Heart right ventricle (tissue), 16 donors: Measurements from ENCODE around the gene LAMA1. TPM values are rescaled to one million over a fixed set of nuclear protein-coding genes. Genes with fewer than 3 reads are reported as not detected.

Experiments used
- ATAC-seq, 8 donors: fragments of 200-7000 bp; cut with Tn5 transposase; one replicate each; pipeline ENCODE4 v1.9.1; 2020; ENCODE audit warnings: mild to moderate bottlenecking in 8 of 8, moderate library complexity in 8 of 8, moderate number of reproducible peaks in 1 of 8
- DNase-seq, 2 donors: peaks; one replicate each; pipeline ENCODE4 v3.0.0-alpha.2; 2020
- H3K27ac ChIP-seq, 10 donors: fragments of 200-600 bp; sonication (generic) in 2 of 10; one replicate each; pipeline versions ENCODE4 v1.5.0 to v1.8.0; 2020 to 2022; ENCODE audit warnings: mild to moderate bottlenecking in 3 of 10
- H3K27me3 ChIP-seq, 7 donors: fragments of 200-600 bp; one replicate each; pipeline ENCODE4 v1.8.0; 2021 to 2022; ENCODE audit warnings: mild to moderate bottlenecking in 2 of 7
- H3K36me3 ChIP-seq, 9 donors: fragments of 200-600 bp; sonication (generic) in 1 of 9; one replicate each; pipeline versions ENCODE4 v1.5.0 to v1.8.0; 2020 to 2022; ENCODE audit warnings: mild to moderate bottlenecking in 2 of 9
- H3K4me1 ChIP-seq, 9 donors: fragments of 200-600 bp; sonication (generic) in 1 of 9; one replicate each; pipeline versions ENCODE4 v1.5.0 to v1.8.0; 2020 to 2022; ENCODE audit warnings: mild to moderate bottlenecking in 4 of 9
- H3K4me3 ChIP-seq, 10 donors: fragments of 200-600 bp; sonication (generic) in 2 of 10; one replicate each; pipeline versions ENCODE4 v1.5.0 to v1.8.0; 2020 to 2022; ENCODE audit warnings: mild to moderate bottlenecking in 7 of 10, moderate library complexity in 2 of 10
- H3K9me3 ChIP-seq, 11 donors: fragments of 200-600 bp in 10 of 11; sonication (generic) in 2 of 11; one replicate each; pipeline versions ENCODE4 v1.5.0 to v1.8.0; 2013 to 2022; ENCODE audit warnings: mild to moderate bottlenecking in 2 of 11, control low read depth in 1 of 11, moderate library complexity in 1 of 11
- WGBS, 2 donors: extraction: QIAGEN DNeasy Blood & Tissue Kit; methylation state at CpG; one replicate each; pipeline ENCODE4 v1.1.7; 2013; ENCODE audit warnings: inconsistent platforms in 1 of 2; 5-methylcytosine and 5-hydroxymethylcytosine counted together
- intact Hi-C, 10 donors: fragments of 100-400 bp; cut with DNase I; formaldehyde crosslinking; loops; one replicate each; pipeline versions ENCODE4 v1.11.1 to v1.14.2; 2022
- polyA plus RNA-seq, 2 donors: library from polyadenylated mRNA; stranded (reverse); fragments of 200-250 nt; gene quantifications; one replicate each; pipeline ENCODE4 v1.2.3, GENCODE V29; 2013
- total RNA-seq, 10 donors: library from RNA; stranded (reverse); fragmentation: NEBNext Ultra II Directional in 3 of 10; extraction: Animal tissue kit (Norgen Biotek cat#: 25700) in 3 of 10; gene quantifications; one replicate each; pipeline versions ENCODE4 v1.2.1 to v1.2.4, GENCODE V29; 2021 to 2023
- TF ChIP-seq, protein P1 (sequence below), 9 donors: fragments of 200-600 bp; sonication (generic) in 2 of 9; IDR thresholded peaks; one replicate each; pipeline versions ENCODE4 v1.5.0 to v1.8.0; 2021 to 2022; ENCODE audit warnings: antibody characterized with exemption in 9 of 9, mild to moderate bottlenecking in 5 of 9, moderate library complexity in 1 of 9
- donor health status: Arrhythmogenic right ventricular cardiomyopathy.
- donor health status: ischemic (EF 13 %, LVEDD 7.1; RV severe dilation, severe dysfunction).
- donor health status: healthy with polysubstance abuse.
- donor health status: DM: no; HTN: yes; CAD: no.
- donor health status: DM: no; HTN: no; CAD: no.
- donor health status: ischemic (EF 25% LVEDD 6.9; RV normal size, moderate dysfunction).
- donor health status: ischemic (EF 25% LVEDD 5.7; RV mildly dilated, moderate dysfunction).
- donor health status: healthy.
- donor health status: DM: yes; HTN: yes; CAD: no.
- donor health status: Ischemic cardiomyopathy.
- donor health status: ischemic (EF 35%, LVEDD 5.7; RV mildly dilated, moderate dysfunction).
- donor health status: nonischemic (EF 11% LVEDD 7.7; RV severe dilation, severe dysfunction).
- donor health status: DM: yes; HTN: yes; CAD: no.
- donor health status: PGD.
- donor health status: ischemic (EF 29% LVEDD 5.4; RV normal size, mild dysfunction).
- donor health status: nonischemic (EF 23%, LVEDD 6.1; RV moderate dilation, normal function).

Gene LAMA1
- total and polyA plus RNA-seq, 12 donors, result 0.05 to 0.82 (median 0.13) TPM; not detected in 4

DNA sequence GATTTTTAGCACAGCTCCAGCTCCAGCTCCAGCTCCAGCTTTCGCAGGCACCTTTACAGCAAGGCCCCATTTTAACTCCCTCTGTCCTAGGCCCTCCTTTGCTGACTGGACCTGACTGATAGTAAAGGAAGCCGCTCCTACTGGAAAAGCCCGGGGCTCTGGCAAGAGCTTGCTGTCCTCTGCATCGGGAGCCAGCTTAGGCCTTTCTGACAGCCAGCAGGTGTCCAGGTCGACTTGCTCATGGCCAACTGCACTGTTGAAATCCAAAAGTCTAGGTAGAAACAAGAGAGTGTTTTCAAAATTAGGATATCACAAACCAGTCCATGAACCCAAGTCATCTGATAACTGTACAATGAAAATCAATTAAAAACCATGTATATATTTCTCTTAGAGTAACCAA lies 161.1 kb downstream of the LAMA1 start:
- no peak for ATAC-seq
- Histone ChIP-seq H3K27me3 (peaks cover 0 to 8% (median 0%) of the 10 kb centered on the region in 7 donors), H3K4me3 (no peak overlapping the region), H3K36me3 (no peaks in the 10 kb centered on the region), H3K4me1 (no peaks in the 10 kb centered on the region), H3K9me3 (peaks cover 0 to 7% (median 0%) of the 10 kb centered on the region in 11 donors), H3K27ac (no peak overlapping the region)
- no peak for DNase-seq
- 86 to 89% methylated on average over 5 of the region's 5 CpGs for WGBS, 2 donors
- TF ChIP-seq, protein P1, sequence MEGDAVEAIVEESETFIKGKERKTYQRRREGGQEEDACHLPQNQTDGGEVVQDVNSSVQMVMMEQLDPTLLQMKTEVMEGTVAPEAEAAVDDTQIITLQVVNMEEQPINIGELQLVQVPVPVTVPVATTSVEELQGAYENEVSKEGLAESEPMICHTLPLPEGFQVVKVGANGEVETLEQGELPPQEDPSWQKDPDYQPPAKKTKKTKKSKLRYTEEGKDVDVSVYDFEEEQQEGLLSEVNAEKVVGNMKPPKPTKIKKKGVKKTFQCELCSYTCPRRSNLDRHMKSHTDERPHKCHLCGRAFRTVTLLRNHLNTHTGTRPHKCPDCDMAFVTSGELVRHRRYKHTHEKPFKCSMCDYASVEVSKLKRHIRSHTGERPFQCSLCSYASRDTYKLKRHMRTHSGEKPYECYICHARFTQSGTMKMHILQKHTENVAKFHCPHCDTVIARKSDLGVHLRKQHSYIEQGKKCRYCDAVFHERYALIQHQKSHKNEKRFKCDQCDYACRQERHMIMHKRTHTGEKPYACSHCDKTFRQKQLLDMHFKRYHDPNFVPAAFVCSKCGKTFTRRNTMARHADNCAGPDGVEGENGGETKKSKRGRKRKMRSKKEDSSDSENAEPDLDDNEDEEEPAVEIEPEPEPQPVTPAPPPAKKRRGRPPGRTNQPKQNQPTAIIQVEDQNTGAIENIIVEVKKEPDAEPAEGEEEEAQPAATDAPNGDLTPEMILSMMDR (IDR thresholded peaks at IDR 0.05), result no peak
- intact Hi-C loops, result no loop called here

GRCh38 chr18:6955304-6955703 lies 162.3 kb downstream of the LAMA1 start:
- Histone ChIP-seq H3K4me3 (no peak overlapping the region), H3K4me1 (no peaks in the 10 kb centered on the region), H3K36me3 (no peaks in the 10 kb centered on the region), H3K27me3 (peaks cover 0 to 8% (median 0%) of the 10 kb centered on the region in 7 donors), H3K27ac (no peak overlapping the region), H3K9me3 (peaks cover 0 to 6% (median 0%) of the 10 kb centered on the region in 11 donors)
- TF ChIP-seq, protein P1 (IDR thresholded peaks at IDR 0.05), result no peak
- intact Hi-C loops, result no loop called here
- no peak for ATAC-seq
- DNase-seq, result no peak
- WGBS, 2 donors, result 95 to 97% methylated on average over 18 of the region's 18 CpGs

- Histone ChIP-seq H3K4me3 (no peak overlapping the region), H3K27me3 (peaks cover 0 to 8% (median 0%) of the 10 kb centered on the region in 7 donors), H3K27ac (no peak overlapping the region), H3K9me3 (no peaks in the 10 kb centered on the region), H3K36me3 (no peaks in the 10 kb centered on the region), H3K4me1 (no peaks in the 10 kb centered on the region)
- intact Hi-C loops, result no loop called here
- ATAC-seq (no peak), DNase-seq (no peak)
- 83 to 86% methylated on average over 4 of the region's 4 CpGs for WGBS, 2 donors
- TF ChIP-seq, protein P1 (IDR thresholded peaks at IDR 0.05), result no peak
Observed at GRCh38 chr18:6954501-6954900, 163.1 kb downstream of the LAMA1 start.

- H3K36me3 ChIP-seq, result no peaks in the 10 kb centered on the region
- no peak overlapping the region for H3K4me3 ChIP-seq
- H3K9me3 ChIP-seq, result no peaks in the 10 kb centered on the region
- H3K27me3 ChIP-seq, result peaks cover 0 to 19% (median 4%) of the 10 kb centered on the region in 7 donors
- no peaks in the 10 kb centered on the region for H3K4me1 ChIP-seq
- H3K27ac ChIP-seq, result no peak overlapping the region
- WGBS, 2 donors, result 75 to 79% methylated on average over 17 of the region's 17 CpGs
- no peak for DNase-seq
- intact Hi-C loops, result no loop called here
- TF ChIP-seq, protein P1 (IDR thresholded peaks at IDR 0.05), result no peak
- ATAC-seq, result no peak
Observed at GRCh38 chr18:6951336-6952090, 166.1 kb downstream of the LAMA1 start.
